B cell (primary cell): ENCODE measurements around the gene FAM53A. TPM values are rescaled to one million over a fixed set of nuclear protein-coding genes. Genes with fewer than 3 reads are reported as not detected.

Source experiments
- ATAC-seq: fragments of 200-7000 bp; cut with Tn5 transposase; one replicate; pipeline ENCODE4 v1.10.0; 2021; ENCODE audit warnings: low read depth, mild to moderate bottlenecking, moderate number of reproducible peaks, moderate library complexity
- CTCF ChIA-PET: fragments of 350-600 bp; sonication (Branson Sonifier 250); formaldehyde crosslinking; loops from one replicate; lab custom pipeline; 2021; ENCODE audit warnings: antibody characterized with exemption, inconsistent platforms; lab: Charles Lee
- POLR2A ChIA-PET: fragments of 350-600 bp; sonication (Branson Sonifier 250); formaldehyde crosslinking; loops from one replicate; lab custom pipeline; 2021; ENCODE audit warnings: antibody characterized with exemption; lab: Charles Lee
- DNase-seq: peaks from one replicate; pipeline ENCODE4 v3.0.0; 2013
- H2AFZ ChIP-seq: 2 replicates; pipeline ENCODE4 v1.6.1; 2012; ENCODE audit warnings: mild to moderate bottlenecking, low read depth, low read length; ENCODE audit not compliant: insufficient read depth, poor library complexity, severe bottlenecking
- H3K27ac ChIP-seq, 2 donors: 1 replicate in 1 of 2; 2 replicates in 1 of 2; pipeline ENCODE4 v1.5.1; 2012 to 2013; ENCODE audit warnings: low read length in 2 of 2, mild to moderate bottlenecking in 2 of 2, moderate library complexity in 1 of 2
- H3K27me3 ChIP-seq, 4 experiments: fragments of 200-600 bp in 1 of 4; sonication (generic) in 1 of 4; replicated peaks in 1 of 4; 1 replicate in 2 of 4; 2 replicates in 2 of 4; pipeline versions ENCODE4 v1.6.1 to v1.7.0; 2013 to 2016; ENCODE audit warnings: low read length in 3 of 4, mild to moderate bottlenecking in 2 of 4, mixed read lengths in 1 of 4, moderate library complexity in 1 of 4; ENCODE audit not compliant: insufficient read depth in 4 of 4, control insufficient read depth in 3 of 4; ENCODE audit errors: control extremely low read depth in 1 of 4
- H3K36me3 ChIP-seq, 2 experiments: replicated peaks in 1 of 2; 1 replicate in 1 of 2; 2 replicates in 1 of 2; pipeline versions ENCODE4 v1.6.1 to v1.7.1; 2013; ENCODE audit warnings: low read length in 1 of 2; ENCODE audit not compliant: insufficient read depth in 2 of 2, control insufficient read depth in 1 of 2; ENCODE audit errors: control extremely low read depth in 1 of 2, extremely low read depth in 1 of 2
- H3K4me1 ChIP-seq, 2 donors: fragments of 200-600 bp in 1 of 2; sonication (generic) in 1 of 2; 1 replicate in 1 of 2; 2 replicates in 1 of 2; pipeline versions ENCODE4 v1.5.1 to v1.6.1; 2013 to 2017; ENCODE audit warnings: low read length in 2 of 2; ENCODE audit not compliant: control insufficient read depth in 2 of 2, insufficient read depth in 2 of 2
- H3K4me2 ChIP-seq: replicated peaks from 2 replicates; pipeline ENCODE3; 2012; ENCODE audit warnings: mild to moderate bottlenecking, low read depth, low read length; ENCODE audit not compliant: poor library complexity, severe bottlenecking
- H3K4me3 ChIP-seq, 5 experiments: fragments of 200-600 bp in 1 of 5; sonication (generic) in 1 of 5; 1 replicate in 3 of 5; 2 replicates in 2 of 5; pipeline versions ENCODE4 v1.5.1 to v1.7.0; 2011 to 2016; ENCODE audit warnings: low read length in 4 of 5, mild to moderate bottlenecking in 4 of 5, low read depth in 2 of 5, control low read depth in 1 of 5, moderate library complexity in 1 of 5; ENCODE audit not compliant: insufficient read depth in 1 of 5; ENCODE audit errors: control extremely low read depth in 1 of 5, extremely low read depth in 1 of 5
- H3K79me2 ChIP-seq: fragments of 200-600 bp; sonication (generic); one replicate; pipeline ENCODE4 v1.6.0; 2016; ENCODE audit warnings: low read length; ENCODE audit not compliant: control insufficient read depth, insufficient read depth
- H3K9ac ChIP-seq: fragments of 200-600 bp; sonication (generic); 2 replicates; pipeline ENCODE4 v1.6.1; 2017; ENCODE audit warnings: mild to moderate bottlenecking, low read length, moderate library complexity
- H3K9me3 ChIP-seq, 3 donors: one replicate each; pipeline versions ENCODE4 v1.6.1 to v1.7.1; 2013; ENCODE audit warnings: low read length in 2 of 3; ENCODE audit not compliant: control insufficient read depth in 2 of 3, insufficient read depth in 1 of 3; ENCODE audit errors: control extremely low read depth in 1 of 3
- H4K20me1 ChIP-seq: 2 replicates; pipeline ENCODE4 v1.6.0; 2012; ENCODE audit warnings: mild to moderate bottlenecking, low read length; ENCODE audit not compliant: insufficient read depth, control insufficient read depth, poor library complexity, severe bottlenecking
- H3K27ac Mint-ChIP-seq: one replicate; pipeline ENCODE4 v1.8.0; 2021; ENCODE audit warnings: mixed read lengths
- H3K27me3 Mint-ChIP-seq: one replicate; pipeline ENCODE4 v1.8.0; 2021; ENCODE audit warnings: mixed read lengths
- H3K4me1 Mint-ChIP-seq: one replicate; pipeline ENCODE4 v1.8.0; 2021; ENCODE audit warnings: mixed read lengths
- H3K4me3 Mint-ChIP-seq: one replicate; pipeline ENCODE4 v1.8.0; 2021; ENCODE audit warnings: mixed read lengths
- H3K9me3 Mint-ChIP-seq: one replicate; pipeline ENCODE4 v1.8.0; 2022; ENCODE audit warnings: mixed read lengths; ENCODE audit not compliant: insufficient read depth
- CTCF ChIP-seq: fragments of 200-600 bp; IDR thresholded peaks from one replicate; pipeline ENCODE4 v1.8.0; 2022; ENCODE audit warnings: antibody characterized with exemption, mild to moderate bottlenecking
- EZH2 ChIP-seq: IDR thresholded peaks from 2 replicates; pipeline ENCODE4 v1.6.1; 2012; ENCODE audit warnings: borderline replicate concordance, low read depth, mild to moderate bottlenecking, moderate library complexity, low read length; ENCODE audit not compliant: insufficient read depth, poor library complexity, severe bottlenecking
- WGBS: methylation state at CpG from one replicate; pipeline ENCODE4 v1.1.5; 2013; ENCODE audit warnings: missing lambda C conversion rate; ENCODE audit not compliant: insufficient coverage; 5-methylcytosine and 5-hydroxymethylcytosine counted together
- intact Hi-C: fragments of 100-400 bp; cut with micrococcal nuclease; formaldehyde crosslinking; loops from one replicate; pipeline ENCODE4 v1.10.0; 2022
- polyA plus RNA-seq: library from polyadenylated mRNA; depleted of rRNA; stranded (reverse); fragments of >200 nt; gene quantifications from 2 replicates; pipeline ENCODE4 v1.2.3, GENCODE V29; 2012
- total RNA-seq, 2 donors: library from RNA; stranded (reverse); fragments of 120-200 nt in 1 of 2; gene quantifications; 1 replicate in 1 of 2; 2 replicates in 1 of 2; pipeline versions ENCODE4 v1.2.3 to v1.2.4, GENCODE V29; 2013 to 2022

The FAM53A gene
- total and polyA plus RNA-seq, 2 donors (not counting 1 experiment from before 2014, with no cell fraction given), result 2.2 to 4.2 TPM

- no peak overlapping the region for H3K9ac ChIP-seq
- no peaks in the 10 kb centered on the region for H3K79me2 ChIP-seq
- no peak overlapping the region for H3K27ac ChIP-seq
- no peaks in the 10 kb centered on the region for H3K27me3 ChIP-seq
- no peaks in the 10 kb centered on the region for H4K20me1 ChIP-seq
- no peak overlapping the region for H3K27ac Mint-ChIP-seq
- no peak overlapping the region for H2AFZ ChIP-seq
- intact Hi-C loops, result no loop called here
- DNase-seq, result no peak
- H3K4me3 Mint-ChIP-seq, result no peak overlapping the region
- POLR2A ChIA-PET, result no interaction called here
- H3K4me1 ChIP-seq, result no peaks in the 10 kb centered on the region
- no peaks in the 10 kb centered on the region for H3K4me1 Mint-ChIP-seq
- H3K9me3 ChIP-seq, result peaks cover 0 to 4% (median 0%) of the 10 kb centered on the region in 3 donors
- CTCF ChIA-PET, result no interaction called here
- 94% methylated on average over 12 of the region's 12 CpGs for WGBS
- H3K4me3 ChIP-seq, result no peak overlapping the region
- H3K36me3 ChIP-seq, result no peaks in the 10 kb centered on the region
- ATAC-seq, result no peak
- H3K27me3 Mint-ChIP-seq, result no peaks in the 10 kb centered on the region
- H3K9me3 Mint-ChIP-seq, result no peaks in the 10 kb centered on the region
- TF ChIP-seq CTCF (no peak), EZH2 (no peak)
- H3K4me2 ChIP-seq, result no peak overlapping the region
Observed at GRCh38 chr4:1669270-1669669, 14.8 kb downstream of the FAM53A start.

GRCh38 chr4:1668488-1668840, 15.6 kb downstream of the FAM53A start:
- 90% methylated on average over 8 of the region's 8 CpGs for WGBS
- POLR2A ChIA-PET, result no interaction called here
- ATAC-seq, result no peak

More at GRCh38 chr4:1668488-1668840, 15.6 kb downstream of the FAM53A start:
- Histone ChIP-seq H3K79me2 (no peaks in the 10 kb centered on the region), H3K4me2 (no peak overlapping the region), H3K27ac (no peak overlapping the region), H3K4me1 (no peaks in the 10 kb centered on the region), H4K20me1 (no peaks in the 10 kb centered on the region), H3K27me3 (no peaks in the 10 kb centered on the region), H3K9ac (no peak overlapping the region), H2AFZ (no peak overlapping the region), H3K9me3 (peaks cover 0 to 4% (median 0%) of the 10 kb centered on the region in 3 donors), H3K36me3 (no peaks in the 10 kb centered on the region), H3K4me3 (no peak overlapping the region)
- no peak for TF ChIP-seq CTCF
- intact Hi-C loops, result no loop called here
- H3K4me1 Mint-ChIP-seq, result no peaks in the 10 kb centered on the region
- no peak overlapping the region for H3K4me3 Mint-ChIP-seq
- no peaks in the 10 kb centered on the region for H3K27me3 Mint-ChIP-seq
- no peaks in the 10 kb centered on the region for H3K9me3 Mint-ChIP-seq
- H3K27ac Mint-ChIP-seq, result no peak overlapping the region
- CTCF ChIA-PET, result no interaction called here
- no peak for DNase-seq
